ENCODE results near the gene ADGB.

ADGB gene

DNA sequence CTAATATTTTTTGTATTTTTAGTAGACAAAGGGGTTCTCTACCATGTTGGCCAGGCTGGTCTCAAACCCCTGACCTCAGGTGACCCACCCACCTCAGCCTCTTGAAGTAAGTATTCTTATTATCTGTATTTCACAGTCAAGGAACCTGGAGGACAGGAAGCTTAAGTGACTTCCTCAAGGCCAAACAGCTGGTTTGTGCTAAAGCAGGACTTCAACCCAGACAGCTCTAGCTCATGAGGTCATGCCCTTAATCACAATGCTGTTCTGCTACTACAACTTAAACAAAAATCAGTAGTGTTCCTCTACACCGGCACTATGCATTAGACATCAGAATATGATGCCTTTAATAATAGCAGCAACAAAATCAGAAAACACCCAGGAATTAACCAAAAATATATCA, 168.9 kb downstream of the ADGB start:
- Histone ChIP-seq H3K27ac (replicated peaks) (no peak overlapping the region), H3K27me3 (ENCODE audit: insufficient read depth, poor library complexity, severe bottlenecking) (no peaks in the 10 kb centered on the region), H3K4me3 (replicated peaks; ENCODE audit: insufficient read depth, low read length) (no peak overlapping the region)
- DNase-seq (ENCODE audit: low read depth in 1 of 2, low spot score in 1 of 2), result peak in 1 of 2 experiments; percentile 18
- no peak for TF ChIP-seq GABPA (IDR thresholded peaks at IDR 0.05; ENCODE audit: low read depth)
- TF ChIP-seq, protein P1, sequence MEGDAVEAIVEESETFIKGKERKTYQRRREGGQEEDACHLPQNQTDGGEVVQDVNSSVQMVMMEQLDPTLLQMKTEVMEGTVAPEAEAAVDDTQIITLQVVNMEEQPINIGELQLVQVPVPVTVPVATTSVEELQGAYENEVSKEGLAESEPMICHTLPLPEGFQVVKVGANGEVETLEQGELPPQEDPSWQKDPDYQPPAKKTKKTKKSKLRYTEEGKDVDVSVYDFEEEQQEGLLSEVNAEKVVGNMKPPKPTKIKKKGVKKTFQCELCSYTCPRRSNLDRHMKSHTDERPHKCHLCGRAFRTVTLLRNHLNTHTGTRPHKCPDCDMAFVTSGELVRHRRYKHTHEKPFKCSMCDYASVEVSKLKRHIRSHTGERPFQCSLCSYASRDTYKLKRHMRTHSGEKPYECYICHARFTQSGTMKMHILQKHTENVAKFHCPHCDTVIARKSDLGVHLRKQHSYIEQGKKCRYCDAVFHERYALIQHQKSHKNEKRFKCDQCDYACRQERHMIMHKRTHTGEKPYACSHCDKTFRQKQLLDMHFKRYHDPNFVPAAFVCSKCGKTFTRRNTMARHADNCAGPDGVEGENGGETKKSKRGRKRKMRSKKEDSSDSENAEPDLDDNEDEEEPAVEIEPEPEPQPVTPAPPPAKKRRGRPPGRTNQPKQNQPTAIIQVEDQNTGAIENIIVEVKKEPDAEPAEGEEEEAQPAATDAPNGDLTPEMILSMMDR (IDR thresholded peaks at IDR 0.05; ENCODE audit: insufficient read depth, low read length), result no peak
- no peak; the same call in 1 of the 2 replicates for TF ChIP-seq SPI1 (IDR thresholded peaks at IDR 0.05; ENCODE audit: borderline replicate concordance, low read depth)
- TF ChIP-seq, protein P2, sequence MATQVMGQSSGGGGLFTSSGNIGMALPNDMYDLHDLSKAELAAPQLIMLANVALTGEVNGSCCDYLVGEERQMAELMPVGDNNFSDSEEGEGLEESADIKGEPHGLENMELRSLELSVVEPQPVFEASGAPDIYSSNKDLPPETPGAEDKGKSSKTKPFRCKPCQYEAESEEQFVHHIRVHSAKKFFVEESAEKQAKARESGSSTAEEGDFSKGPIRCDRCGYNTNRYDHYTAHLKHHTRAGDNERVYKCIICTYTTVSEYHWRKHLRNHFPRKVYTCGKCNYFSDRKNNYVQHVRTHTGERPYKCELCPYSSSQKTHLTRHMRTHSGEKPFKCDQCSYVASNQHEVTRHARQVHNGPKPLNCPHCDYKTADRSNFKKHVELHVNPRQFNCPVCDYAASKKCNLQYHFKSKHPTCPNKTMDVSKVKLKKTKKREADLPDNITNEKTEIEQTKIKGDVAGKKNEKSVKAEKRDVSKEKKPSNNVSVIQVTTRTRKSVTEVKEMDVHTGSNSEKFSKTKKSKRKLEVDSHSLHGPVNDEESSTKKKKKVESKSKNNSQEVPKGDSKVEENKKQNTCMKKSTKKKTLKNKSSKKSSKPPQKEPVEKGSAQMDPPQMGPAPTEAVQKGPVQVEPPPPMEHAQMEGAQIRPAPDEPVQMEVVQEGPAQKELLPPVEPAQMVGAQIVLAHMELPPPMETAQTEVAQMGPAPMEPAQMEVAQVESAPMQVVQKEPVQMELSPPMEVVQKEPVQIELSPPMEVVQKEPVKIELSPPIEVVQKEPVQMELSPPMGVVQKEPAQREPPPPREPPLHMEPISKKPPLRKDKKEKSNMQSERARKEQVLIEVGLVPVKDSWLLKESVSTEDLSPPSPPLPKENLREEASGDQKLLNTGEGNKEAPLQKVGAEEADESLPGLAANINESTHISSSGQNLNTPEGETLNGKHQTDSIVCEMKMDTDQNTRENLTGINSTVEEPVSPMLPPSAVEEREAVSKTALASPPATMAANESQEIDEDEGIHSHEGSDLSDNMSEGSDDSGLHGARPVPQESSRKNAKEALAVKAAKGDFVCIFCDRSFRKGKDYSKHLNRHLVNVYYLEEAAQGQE (IDR thresholded peaks at IDR 0.05; ENCODE audit: insufficient replicate concordance, low read depth), result no peak
- no peak for TF ChIP-seq POLR2AphosphoS5 (IDR thresholded peaks at IDR 0.05; ENCODE audit: low read depth)

DNA sequence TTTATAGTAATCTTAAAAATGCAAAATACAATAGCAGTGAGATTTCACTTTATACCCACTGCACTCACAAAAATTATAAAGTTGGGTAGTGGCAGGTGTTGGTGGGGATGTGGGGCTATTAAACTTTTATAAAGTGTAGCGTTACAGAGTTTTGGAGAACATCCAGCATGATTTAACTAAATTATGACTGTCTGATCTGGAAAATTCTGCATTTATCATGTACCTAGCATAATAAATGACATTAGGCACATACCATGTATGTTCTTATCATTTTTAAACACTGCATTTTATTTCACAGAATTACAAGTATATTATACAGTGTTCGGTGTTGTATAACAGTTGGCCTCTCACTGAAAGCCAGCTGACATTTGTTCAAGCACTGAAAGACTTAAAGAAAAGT, 169.9 kb downstream of the ADGB start:
- Histone ChIP-seq H3K4me3 (replicated peaks; ENCODE audit: insufficient read depth, low read length) (no peak overlapping the region), H3K27ac (replicated peaks) (no peak overlapping the region), H3K27me3 (ENCODE audit: insufficient read depth, poor library complexity, severe bottlenecking) (no peaks in the 10 kb centered on the region)
- DNase-seq (ENCODE audit: low read depth in 1 of 2, low spot score in 1 of 2), result no peak
- TF ChIP-seq POLR2AphosphoS5 (IDR thresholded peaks at IDR 0.05; ENCODE audit: low read depth), result no peak

DNA sequence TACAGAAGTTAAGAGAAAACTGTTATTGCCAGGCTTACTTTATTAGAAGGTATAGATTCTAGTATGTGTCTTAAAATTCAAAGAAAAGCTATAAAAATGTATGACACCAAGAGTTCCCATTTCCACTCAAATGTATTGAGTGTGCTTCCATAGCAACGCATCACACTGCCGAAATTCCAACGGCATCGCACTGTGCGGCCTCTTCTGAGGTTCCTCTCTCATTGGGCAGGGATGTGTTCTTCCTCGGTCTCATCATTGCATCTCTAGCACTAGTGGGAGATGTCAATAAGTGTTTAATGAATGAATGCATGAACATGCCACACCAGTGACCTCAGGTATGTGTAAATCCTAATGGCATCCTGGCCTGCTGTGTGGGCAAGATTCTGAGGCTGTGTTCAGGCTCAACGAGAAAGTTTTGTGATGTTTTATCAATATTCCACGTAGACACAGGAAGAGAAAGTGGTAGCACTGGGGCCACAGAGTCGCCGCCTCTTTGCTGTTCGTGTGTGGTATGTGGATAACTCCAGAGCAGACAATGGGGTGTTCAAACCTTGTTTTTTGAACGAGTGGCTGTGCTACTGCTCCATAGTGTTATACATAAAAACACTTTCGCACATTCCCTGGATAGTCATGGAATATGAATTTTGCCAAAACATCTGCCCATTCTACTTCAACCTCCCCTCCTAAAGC, 171.6 kb downstream of the ADGB start:
- H3K27me3 ChIP-seq (ENCODE audit: insufficient read depth, poor library complexity, severe bottlenecking), result no peaks in the 10 kb centered on the region
- peak in 1 of 2 experiments; percentile 7 for DNase-seq (ENCODE audit: low read depth in 1 of 2, low spot score in 1 of 2)
- TF ChIP-seq, protein P1 (IDR thresholded peaks at IDR 0.05; ENCODE audit: insufficient read depth, low read length), result no peak
- TF ChIP-seq SPI1 (IDR thresholded peaks at IDR 0.05; ENCODE audit: borderline replicate concordance, low read depth), result no peak
- TF ChIP-seq GABPA (IDR thresholded peaks at IDR 0.05; ENCODE audit: low read depth), result no peak
- no peak for TF ChIP-seq POLR2AphosphoS5 (IDR thresholded peaks at IDR 0.05; ENCODE audit: low read depth)
- TF ChIP-seq, protein P2 (IDR thresholded peaks at IDR 0.05; ENCODE audit: insufficient replicate concordance, low read depth), result no peak
- H3K4me3 ChIP-seq (replicated peaks; ENCODE audit: insufficient read depth, low read length), result no peak overlapping the region
- peak overlapping the region; percentile 81 for H3K27ac ChIP-seq (replicated peaks)

DNA sequence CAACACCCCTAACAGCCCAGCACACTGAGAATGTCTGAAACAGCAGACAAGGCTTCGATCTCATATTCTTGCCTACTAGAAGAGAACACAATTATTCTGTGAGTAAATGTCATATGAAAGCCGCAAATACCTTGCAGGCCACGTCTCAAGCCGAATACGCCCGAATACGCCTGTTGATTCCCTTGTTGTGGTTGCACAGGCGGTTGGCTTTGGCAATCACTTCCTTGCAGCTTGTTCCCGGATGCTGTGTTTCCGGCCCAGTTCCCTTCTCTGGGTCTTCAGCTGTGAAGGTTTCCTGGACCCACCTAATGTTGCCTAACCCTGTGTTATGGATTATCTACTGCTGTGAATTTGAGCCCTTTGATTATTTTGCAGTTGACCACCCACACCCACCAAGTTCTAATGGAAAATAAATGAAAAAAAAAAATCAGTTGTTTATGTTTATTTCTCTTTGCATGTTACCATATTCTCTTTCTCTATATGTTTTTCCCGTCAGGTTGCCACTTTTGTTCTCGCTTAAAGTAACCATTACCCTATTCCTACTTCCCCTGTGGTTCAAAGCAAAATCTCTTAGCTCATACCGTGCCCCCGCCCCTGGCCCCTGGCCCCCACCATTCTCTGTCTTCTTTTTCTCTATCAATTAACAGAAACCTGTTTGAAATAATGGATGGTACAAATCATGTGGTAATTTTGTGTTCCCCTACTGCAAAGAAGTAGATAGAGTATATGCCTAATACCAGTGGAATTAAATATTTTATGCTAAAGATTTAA, 172.4 kb downstream of the ADGB start:
- TF ChIP-seq SPI1 (IDR thresholded peaks at IDR 0.05; ENCODE audit: borderline replicate concordance, low read depth) (peak; percentile 84), POLR2AphosphoS5 (IDR thresholded peaks at IDR 0.05; ENCODE audit: low read depth) (peak; percentile 100), GABPA (IDR thresholded peaks at IDR 0.05; ENCODE audit: low read depth) (peak; percentile 71)
- TF ChIP-seq, protein P1 (IDR thresholded peaks at IDR 0.05; ENCODE audit: insufficient read depth, low read length), result no peak
- TF ChIP-seq, protein P2 (IDR thresholded peaks at IDR 0.05; ENCODE audit: insufficient replicate concordance, low read depth), result peak; percentile 72
- peak; percentile 91 to 97 for DNase-seq (ENCODE audit: low read depth in 1 of 2, low spot score in 1 of 2)
- no peak overlapping the region for H3K4me3 ChIP-seq (replicated peaks; ENCODE audit: insufficient read depth, low read length)
- peak overlapping the region; percentile 81 for H3K27ac ChIP-seq (replicated peaks)
- H3K27me3 ChIP-seq (ENCODE audit: insufficient read depth, poor library complexity, severe bottlenecking), result no peaks in the 10 kb centered on the region
